WTC11 (cell line): ENCODE measurements around the gene PSENEN. TPM values are rescaled to one million over a fixed set of nuclear protein-coding genes. Genes with fewer than 3 reads are reported as not detected.

Experiments
- ATAC-seq: fragments of 200-7000 bp; cut with Tn5 transposase; 2 replicates; pipeline ENCODE4 v1.10.0; 2021; ENCODE audit warnings: mild to moderate bottlenecking, moderate library complexity
- CTCF ChIA-PET: fragments of 300-600 bp; sonication (Branson Sonifier 250); formaldehyde crosslinking; loops from one replicate; lab custom pipeline; 2021; ENCODE audit warnings: antibody characterized with exemption; lab: Charles Lee
- POLR2A ChIA-PET: fragments of 350-600 bp; sonication (Branson Sonifier 250); formaldehyde crosslinking; loops from one replicate; lab custom pipeline; 2021; ENCODE audit warnings: antibody characterized with exemption; lab: Charles Lee
- DNase-seq: peaks from one replicate; pipeline ENCODE4 v3.0.0; 2021; ENCODE audit warnings: low spot score
- H3K27ac Mint-ChIP-seq: 2 replicates; pipeline ENCODE4 v1.8.0; 2021; ENCODE audit warnings: mixed read lengths
- H3K27me3 Mint-ChIP-seq: 2 replicates; pipeline ENCODE4 v1.8.0; 2021; ENCODE audit warnings: low read depth, mild to moderate bottlenecking, moderate library complexity, mixed read lengths
- H3K36me3 Mint-ChIP-seq: 2 replicates; pipeline ENCODE4 v1.8.0; 2021; ENCODE audit warnings: mixed read lengths
- H3K4me1 Mint-ChIP-seq: 2 replicates; pipeline ENCODE4 v1.8.0; 2022; ENCODE audit warnings: mixed read lengths
- H3K4me3 Mint-ChIP-seq: 2 replicates; pipeline ENCODE4 v1.8.0; 2021; ENCODE audit warnings: mild to moderate bottlenecking, moderate library complexity, mixed read lengths
- H3K9me3 Mint-ChIP-seq: 2 replicates; pipeline ENCODE4 v1.8.0; 2021; ENCODE audit warnings: mixed read lengths
- ATF2 ChIP-seq: sonication (generic); formaldehyde crosslinking; IDR thresholded peaks from 2 replicates; pipeline ENCODE4 v1.8.1; 2022; ENCODE audit warnings: low read depth, missing genetic modification reagents, borderline replicate concordance
- CTCF ChIP-seq: fragments of 200-600 bp; IDR thresholded peaks from 2 replicates; pipeline ENCODE4 v1.8.0; 2022; ENCODE audit warnings: antibody characterized with exemption
- E2F1 ChIP-seq: sonication (generic); formaldehyde crosslinking; IDR thresholded peaks from 2 replicates; pipeline ENCODE4 v1.8.0; 2022; ENCODE audit warnings: mild to moderate bottlenecking, missing genetic modification reagents
- MAX ChIP-seq: sonication (generic); formaldehyde crosslinking; IDR thresholded peaks from 2 replicates; pipeline ENCODE4 v1.8.0; 2022; ENCODE audit warnings: mild to moderate bottlenecking, missing genetic modification reagents
- PRDM15 ChIP-seq: sonication (generic); formaldehyde crosslinking; IDR thresholded peaks from 2 replicates; pipeline ENCODE4 v1.8.0; 2022; ENCODE audit warnings: missing genetic modification reagents
- RORB ChIP-seq: fragments of 250-450 bp; sonication (Bioruptor Pico); IDR thresholded peaks from 2 replicates; pipeline ENCODE4 v1.9.0; 2021; ENCODE audit warnings: mild to moderate bottlenecking
- STAT6 ChIP-seq: sonication (generic); formaldehyde crosslinking; conservative IDR thresholded peaks from 2 replicates; pipeline ENCODE4 v1.8.1; 2023; ENCODE audit warnings: mild to moderate bottlenecking, low read depth, missing genetic modification reagents, moderate library complexity
- ZNF532 ChIP-seq: fragments of 250-450 bp; sonication (Bioruptor Pico); IDR thresholded peaks from 2 replicates; pipeline ENCODE4 v1.9.0; 2021; ENCODE audit warnings: mild to moderate bottlenecking, borderline replicate concordance
- total RNA-seq: library from RNA; stranded (reverse); gene quantifications from 3 replicates; pipeline ENCODE4 v1.2.3, GENCODE V29; 2021

The PSENEN gene
- total RNA-seq, 1 experiment from 2014 or later = 80.3 TPM

- TF ChIP-seq STAT6 (CRISPR knock-in tag) = no peak
Observed at GRCh38 chr19:35740423-35741202, 4.8 kb upstream of the PSENEN start (continued).

GRCh38 chr19:35741203-35741515 is 4.3 kb upstream of the PSENEN start:
- DNase-seq = no peak
- POLR2A ChIA-PET = interaction anchor here (0.5 to 1.3 kb wide), 15 partner anchors 10 to 1955 kb away, joined by 3 to 13 read pairs (median 4); partner anchors contain the start of genes COX6B1, HSPB6 and PROSER3
- CTCF ChIA-PET = interaction anchor here (0.6 to 1.6 kb wide), 21 partner anchors 12 to 236 kb away, joined by 3 to 25 read pairs (median 3); partner anchors contain the start of genes COX6B1 and PROSER3
- no peak for ATAC-seq
- Mint-ChIP-seq H3K4me3 (peak overlapping the region; percentile 81), H3K27me3 (no peaks in the 10 kb centered on the region), H3K36me3 (peaks cover 21% of the 10 kb centered on the region), H3K4me1 (peaks cover 16% of the 10 kb centered on the region), H3K27ac (peak overlapping the region; percentile 99), H3K9me3 (no peaks in the 10 kb centered on the region)
- no peak for TF ChIP-seq STAT6 (CRISPR knock-in tag)
- TF ChIP-seq RORB (CRISPR knock-in tag) = no peak
- no peak for TF ChIP-seq ATF2 (CRISPR knock-in tag)
- no peak for TF ChIP-seq MAX (CRISPR knock-in tag)
- no peak for TF ChIP-seq PRDM15 (CRISPR knock-in tag)

GRCh38 chr19:35742121-35742724 is 3.2 kb upstream of the PSENEN start, which contains the start of gene IGFLR1:
Gene IGFLR1, minus strand, starts transcription at chr19:35742452. Its CDS starts 1,272 bp downstream, at chr19:35741180.
- H3K9me3 Mint-ChIP-seq = no peaks in the 10 kb centered on the region
- peak within 1 kb of the TSS; percentile 54 for H3K4me3 Mint-ChIP-seq
- ATAC-seq (no peak), DNase-seq (no peak)
- CTCF ChIA-PET = no interaction called here
- H3K27me3 Mint-ChIP-seq = no peaks in the 10 kb centered on the region
- H3K27ac Mint-ChIP-seq = peak within 1 kb of the TSS; percentile 84
- POLR2A ChIA-PET = interaction anchor here (0.9 kb wide), 1 partner anchor 42 kb away, joined by 3 read pairs; no protein-coding TSS in a partner anchor
- H3K36me3 Mint-ChIP-seq = peaks cover 16% of the 10 kb centered on the region
- peaks cover 20% of the 10 kb centered on the region for H3K4me1 Mint-ChIP-seq
- TF ChIP-seq CTCF = no peak
- no peak for TF ChIP-seq ZNF532 (CRISPR knock-in tag)
- no peak for TF ChIP-seq E2F1 (CRISPR knock-in tag)
